GM12878 (cell line): ENCODE measurements around the gene PRSS56. TPM values are rescaled to one million over a fixed set of nuclear protein-coding genes. Genes with fewer than 3 reads are reported as not detected.

Experiments
- ATAC-seq: fragments of 200-7000 bp; cut with Tn5 transposase; 3 replicates; pipeline ENCODE4 v1.9.1; 2020; ENCODE audit warnings: mild to moderate bottlenecking, moderate library complexity
- BruUV-seq: library from RNA; stranded (reverse); fragments of 400-500 nt; replicated peaks from 2 replicates; lab custom pipeline; 2021; lab: Mats Ljungman, UMichigan
- CTCF ChIA-PET: fragments of 300-600 bp; sonication (Branson Sonifier 250); formaldehyde crosslinking; extraction: SDS; loops from one replicate; lab custom pipeline; 2021; ENCODE audit warnings: inconsistent platforms; lab: Yijun Ruan, JAX
- POLR2A ChIA-PET: fragments of 350-600 bp; formaldehyde crosslinking; extraction: SDS; loops from one replicate; lab custom pipeline; 2021; ENCODE audit warnings: inconsistent platforms; lab: Charles Lee
- RAD21 ChIA-PET: fragments of 300-600 bp; sonication (Branson Sonifier 250); formaldehyde crosslinking; loops from one replicate; lab custom pipeline; 2023; ENCODE audit warnings: antibody characterized with exemption; ENCODE audit not compliant: unreplicated experiment; lab: Charles Lee
- SMC1A ChIA-PET: fragments of 300-600 bp; sonication (Branson Sonifier 250); formaldehyde crosslinking; loops from one replicate; lab custom pipeline; 2023; ENCODE audit not compliant: unreplicated experiment, uncharacterized antibody; lab: Charles Lee
- DNase-seq: peaks from one replicate; pipeline ENCODE4 v3.0.0-alpha.2; 2011; ENCODE audit warnings: low read depth, low spot score
- FAIRE-seq: peaks from 3 replicates; lab custom pipeline; 2011; peaks lifted over from hg19 to GRCh38; lab: Jason Lieb, UNC
- H2AFZ ChIP-seq: 2 replicates; pipeline ENCODE4 v1.6.0; 2011; ENCODE audit warnings: low read depth, low read length, control low read depth; ENCODE audit not compliant: control insufficient read depth
- H3K27ac ChIP-seq: 2 replicates; pipeline ENCODE4 v1.5.1; 2011; ENCODE audit warnings: control low read depth; ENCODE audit not compliant: control insufficient read depth, insufficient read depth
- H3K27me3 ChIP-seq, 2 experiments: replicated peaks in 1 of 2; 2 replicates each; pipeline versions ENCODE4 v1.6.0 to v1.6.1; 2011; ENCODE audit warnings: low read length in 1 of 2; ENCODE audit not compliant: control insufficient read depth in 2 of 2, insufficient read depth in 2 of 2
- H3K36me3 ChIP-seq, 2 experiments: 2 replicates each; pipeline ENCODE4 v1.5.1; 2011; ENCODE audit warnings: low read length in 1 of 2; ENCODE audit not compliant: control insufficient read depth in 2 of 2, insufficient read depth in 2 of 2
- H3K4me1 ChIP-seq: 2 replicates; pipeline ENCODE4 v1.6.1; 2011; ENCODE audit warnings: mild to moderate bottlenecking, low read length, moderate library complexity, mixed read lengths; ENCODE audit not compliant: control insufficient read depth, insufficient read depth
- H3K4me2 ChIP-seq: 2 replicates; pipeline ENCODE4 v1.6.0; 2011; ENCODE audit warnings: control low read depth; ENCODE audit not compliant: control insufficient read depth, insufficient read depth
- H3K4me3 ChIP-seq: fragments of 200-600 bp; sonication (generic); 2 replicates; pipeline ENCODE4 v1.5.1; 2016
- H3K79me2 ChIP-seq: 2 replicates; pipeline ENCODE4 v1.6.0; 2011; ENCODE audit warnings: low read length; ENCODE audit not compliant: control insufficient read depth, insufficient read depth
- H3K9ac ChIP-seq: 2 replicates; pipeline ENCODE4 v1.8.0; 2011; ENCODE audit warnings: low read length, control low read depth, mixed read lengths; ENCODE audit not compliant: control insufficient read depth, insufficient read depth
- H3K9me3 ChIP-seq: replicated peaks from 3 replicates; pipeline ENCODE4 v1.5.1; 2011; ENCODE audit warnings: mild to moderate bottlenecking, low read length; ENCODE audit not compliant: control insufficient read depth, insufficient read depth
- H4K20me1 ChIP-seq: 2 replicates; pipeline ENCODE4 v1.6.0; 2011; ENCODE audit not compliant: control insufficient read depth, insufficient read depth
- CBFB ChIP-seq: IDR thresholded peaks from 2 replicates; pipeline ENCODE4 v1.6.1; 2016; ENCODE audit warnings: antibody characterized with exemption, low read depth
- CEBPB ChIP-seq, 2 experiments: fragments of 150-350 bp in 1 of 2; IDR thresholded peaks; 2 replicates each; pipeline ENCODE4 v1.6.1; 2012 to 2014; ENCODE audit warnings: low read depth in 2 of 2, low read length in 2 of 2, borderline replicate concordance in 1 of 2, inconsistent platforms in 1 of 2
- EED ChIP-seq: sonication (generic); IDR thresholded peaks from 2 replicates; pipeline ENCODE4 v1.6.1; 2016; ENCODE audit warnings: antibody characterized with exemption, low read depth
- HCFC1 ChIP-seq: fragments of 150-350 bp; IDR thresholded peaks from 2 replicates; pipeline ENCODE4 v1.6.1; 2014; ENCODE audit warnings: low read length
- WGBS: methylation state at CpG from one replicate; pipeline ENCODE4 v1.1.6; 2016; ENCODE audit warnings: low lambda C conversion rate; ENCODE audit not compliant: insufficient replicate concordance, insufficient coverage; ENCODE audit errors: missing lambda C conversion rate; 5-methylcytosine and 5-hydroxymethylcytosine counted together
- in situ Hi-C: fragments of 300-500 bp; cut with MboI; formaldehyde crosslinking; loops from 9 replicates; pipeline ENCODE4 v1.14.3; 2018; ENCODE audit warnings: mixed read lengths
- intact Hi-C: fragments of 100-400 bp; cut with micrococcal nuclease; formaldehyde crosslinking; loops from one replicate; pipeline ENCODE4 v1.14.2; 2022; ENCODE audit not compliant: unreplicated experiment
- polyA plus RNA-seq, 11 experiments: library from polyadenylated mRNA; depleted of rRNA in 4 of 11; unstranded in 6 of 11; stranded (reverse) in 5 of 11; fragments of >200 nt; fragmentation: Nextera tagmentation in 4 of 11; fragmentation: Illumina TruSeq in 1 of 11; extraction: Ambion mirVana in 4 of 11; extraction: Trizol in 1 of 11; gene quantifications; 1 replicate in 1 of 11; 2 replicates in 10 of 11; pipeline versions ENCODE4 v1.2.1 to v1.2.3, GENCODE V29; 2011 to 2016; ENCODE audit warnings: inconsistent platforms in 2 of 11, missing spikeins in 2 of 11, low read depth in 1 of 11
- total RNA-seq, 4 experiments: library from RNA; depleted of rRNA in 3 of 4; stranded (reverse); fragments of >200 nt in 3 of 4; fragmentation: Illumina TruSeq in 1 of 4; extraction: Trizol in 1 of 4; gene quantifications; 2 replicates each; pipeline versions ENCODE4 v1.2.1 to v1.2.3, GENCODE V29; 2013 to 2021
- TF ChIP-seq, protein P1 (sequence below): fragments of 450-650 bp; IDR thresholded peaks from 2 replicates; pipeline ENCODE4 v1.6.1; 2016; ENCODE audit warnings: mild to moderate bottlenecking
- TF ChIP-seq, protein P2 (sequence below): fragments of 150-350 bp; IDR thresholded peaks from 2 replicates; pipeline ENCODE4 v1.6.1; 2014; ENCODE audit warnings: mild to moderate bottlenecking, low read depth, low read length
- TF ChIP-seq, protein P3 (sequence below): fragments of 450-650 bp; IDR thresholded peaks from 2 replicates; pipeline ENCODE4 v1.6.1; 2017; ENCODE audit warnings: mild to moderate bottlenecking

PRSS56 gene
- total and polyA plus RNA-seq, 10 of the 15 experiments (the other 5 are each of a cell fraction or from before 2014, with no cell fraction given): not detected

DNA sequence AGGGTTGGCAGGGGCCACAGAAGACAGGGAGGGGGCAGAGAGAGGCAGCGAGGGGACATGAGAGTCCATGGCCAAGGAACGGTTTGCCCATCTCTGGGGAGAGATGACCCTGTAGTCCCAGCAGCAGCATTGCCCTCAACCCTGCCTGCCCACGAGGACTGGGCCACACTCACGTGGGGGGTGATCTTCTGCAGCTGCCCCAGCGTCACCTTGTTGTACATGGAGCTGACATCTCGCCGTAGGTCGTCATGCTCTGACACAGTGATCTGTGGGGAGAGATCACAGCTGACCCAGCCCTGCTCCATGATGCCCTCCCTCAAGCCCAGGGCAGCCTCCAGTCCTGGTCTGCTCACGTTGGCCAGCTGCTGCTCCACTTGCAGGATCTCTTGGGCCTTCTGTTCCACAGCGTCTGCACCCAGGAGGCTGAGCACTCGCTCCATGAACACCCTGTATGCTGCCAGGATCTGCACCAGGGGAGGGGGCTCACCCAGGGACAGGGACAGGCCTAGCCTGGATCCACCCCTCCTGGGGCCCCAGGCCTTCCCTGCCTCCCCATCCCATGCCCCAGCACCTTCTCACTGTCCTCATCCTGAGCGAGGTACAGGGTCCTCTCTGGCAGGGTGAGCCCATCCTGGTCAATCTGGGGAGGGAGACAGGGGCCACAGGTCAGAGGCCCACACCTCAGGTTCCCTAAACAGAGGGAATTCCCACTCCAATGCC is 35.4 kb upstream of the PRSS56 start:
- ChIA-PET RAD21 (no interaction called here), POLR2A (no interaction called here), CTCF (no interaction called here), SMC1A (no interaction called here)
- no peaks in the 10 kb centered on the region for H3K36me3 ChIP-seq
- H3K79me2 ChIP-seq: no peaks in the 10 kb centered on the region
- no peak for DNase-seq
- no peak overlapping the region for H3K9ac ChIP-seq
- no peak overlapping the region for H2AFZ ChIP-seq
- H3K9me3 ChIP-seq: no peaks in the 10 kb centered on the region
- H3K4me1 ChIP-seq: no peaks in the 10 kb centered on the region
- WGBS: 27% methylated on average over 12 of the region's 12 CpGs
- H3K4me3 ChIP-seq: no peak overlapping the region
- no peak for ATAC-seq
- intact Hi-C loops: no loop called here
- no peak for FAIRE-seq
- no peak overlapping the region for H3K27ac ChIP-seq
- no TSS peak for BruUV-seq
- H4K20me1 ChIP-seq: no peaks in the 10 kb centered on the region
- no peak overlapping the region for H3K4me2 ChIP-seq
- H3K27me3 ChIP-seq: peaks cover 0 to 13% of the 10 kb centered on the region in 2 experiments; a peak in 3 of 4 replicates
- TF ChIP-seq CEBPB (IDR thresholded peaks at IDR 0.05; ENCODE audit: borderline replicate concordance in 1 of 2, low read depth in 2 of 2, low read length in 2 of 2) (no peak), EED (no peak)
- in situ Hi-C loops: no loop called here

DNA sequence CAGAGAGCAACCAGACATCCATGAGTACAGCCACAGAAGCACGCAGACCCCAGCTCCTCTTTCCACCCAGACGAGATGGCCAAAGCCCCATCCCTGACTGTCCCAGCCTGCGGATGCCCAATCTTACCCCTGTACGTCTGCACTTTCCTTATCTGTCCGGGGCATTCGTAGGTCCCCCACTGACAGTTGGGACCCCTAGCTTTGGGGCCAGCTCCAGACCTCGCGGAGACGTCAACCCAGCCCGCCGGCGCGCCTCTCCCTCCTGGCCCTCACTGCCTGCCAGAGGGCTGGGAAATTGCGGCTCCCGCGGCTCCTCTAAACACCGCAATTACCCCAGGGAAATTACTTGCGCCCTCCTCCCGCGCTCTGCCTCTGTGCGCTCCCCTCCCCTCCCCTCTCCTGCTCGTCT is 34.8 kb upstream of the PRSS56 start:
- SMC1A ChIA-PET: no interaction called here
- H3K27me3 ChIP-seq: peaks cover 0 to 16% of the 10 kb centered on the region in 2 experiments; a peak in 3 of 4 replicates
- intact Hi-C loops: no loop called here
- 16% methylated on average over 18 of the region's 22 CpGs for WGBS
- no peak overlapping the region for H3K27ac ChIP-seq
- POLR2A ChIA-PET: no interaction called here
- no peaks in the 10 kb centered on the region for H3K36me3 ChIP-seq
- FAIRE-seq: no peak
- ATAC-seq: no peak
- no TSS peak for BruUV-seq
- TF ChIP-seq, protein P1, sequence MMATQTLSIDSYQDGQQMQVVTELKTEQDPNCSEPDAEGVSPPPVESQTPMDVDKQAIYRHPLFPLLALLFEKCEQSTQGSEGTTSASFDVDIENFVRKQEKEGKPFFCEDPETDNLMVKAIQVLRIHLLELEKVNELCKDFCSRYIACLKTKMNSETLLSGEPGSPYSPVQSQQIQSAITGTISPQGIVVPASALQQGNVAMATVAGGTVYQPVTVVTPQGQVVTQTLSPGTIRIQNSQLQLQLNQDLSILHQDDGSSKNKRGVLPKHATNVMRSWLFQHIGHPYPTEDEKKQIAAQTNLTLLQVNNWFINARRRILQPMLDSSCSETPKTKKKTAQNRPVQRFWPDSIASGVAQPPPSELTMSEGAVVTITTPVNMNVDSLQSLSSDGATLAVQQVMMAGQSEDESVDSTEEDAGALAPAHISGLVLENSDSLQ: no peak
- TF ChIP-seq CBFB (no peak), HCFC1 (no peak)
- TF ChIP-seq, protein P2, sequence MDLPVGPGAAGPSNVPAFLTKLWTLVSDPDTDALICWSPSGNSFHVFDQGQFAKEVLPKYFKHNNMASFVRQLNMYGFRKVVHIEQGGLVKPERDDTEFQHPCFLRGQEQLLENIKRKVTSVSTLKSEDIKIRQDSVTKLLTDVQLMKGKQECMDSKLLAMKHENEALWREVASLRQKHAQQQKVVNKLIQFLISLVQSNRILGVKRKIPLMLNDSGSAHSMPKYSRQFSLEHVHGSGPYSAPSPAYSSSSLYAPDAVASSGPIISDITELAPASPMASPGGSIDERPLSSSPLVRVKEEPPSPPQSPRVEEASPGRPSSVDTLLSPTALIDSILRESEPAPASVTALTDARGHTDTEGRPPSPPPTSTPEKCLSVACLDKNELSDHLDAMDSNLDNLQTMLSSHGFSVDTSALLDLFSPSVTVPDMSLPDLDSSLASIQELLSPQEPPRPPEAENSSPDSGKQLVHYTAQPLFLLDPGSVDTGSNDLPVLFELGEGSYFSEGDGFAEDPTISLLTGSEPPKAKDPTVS: no peak
- TF ChIP-seq, protein P3, sequence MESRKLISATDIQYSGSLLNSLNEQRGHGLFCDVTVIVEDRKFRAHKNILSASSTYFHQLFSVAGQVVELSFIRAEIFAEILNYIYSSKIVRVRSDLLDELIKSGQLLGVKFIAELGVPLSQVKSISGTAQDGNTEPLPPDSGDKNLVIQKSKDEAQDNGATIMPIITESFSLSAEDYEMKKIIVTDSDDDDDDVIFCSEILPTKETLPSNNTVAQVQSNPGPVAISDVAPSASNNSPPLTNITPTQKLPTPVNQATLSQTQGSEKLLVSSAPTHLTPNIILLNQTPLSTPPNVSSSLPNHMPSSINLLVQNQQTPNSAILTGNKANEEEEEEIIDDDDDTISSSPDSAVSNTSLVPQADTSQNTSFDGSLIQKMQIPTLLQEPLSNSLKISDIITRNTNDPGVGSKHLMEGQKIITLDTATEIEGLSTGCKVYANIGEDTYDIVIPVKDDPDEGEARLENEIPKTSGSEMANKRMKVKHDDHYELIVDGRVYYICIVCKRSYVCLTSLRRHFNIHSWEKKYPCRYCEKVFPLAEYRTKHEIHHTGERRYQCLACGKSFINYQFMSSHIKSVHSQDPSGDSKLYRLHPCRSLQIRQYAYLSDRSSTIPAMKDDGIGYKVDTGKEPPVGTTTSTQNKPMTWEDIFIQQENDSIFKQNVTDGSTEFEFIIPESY: no peak
- TF ChIP-seq, all 136 proteins: peak for 0
- Histone ChIP-seq H3K9me3 (no peaks in the 10 kb centered on the region), H2AFZ (no peak overlapping the region), H3K4me2 (no peak overlapping the region), H3K9ac (no peak overlapping the region), H4K20me1 (no peaks in the 10 kb centered on the region), H3K4me1 (no peaks in the 10 kb centered on the region), H3K4me3 (no peak overlapping the region), H3K79me2 (no peaks in the 10 kb centered on the region)
- DNase-seq: no peak
- ChIA-PET RAD21 (no interaction called here), CTCF (no interaction called here)
- in situ Hi-C loops: no loop called here
